ENCODE results near the gene HLCS.

DNA sequence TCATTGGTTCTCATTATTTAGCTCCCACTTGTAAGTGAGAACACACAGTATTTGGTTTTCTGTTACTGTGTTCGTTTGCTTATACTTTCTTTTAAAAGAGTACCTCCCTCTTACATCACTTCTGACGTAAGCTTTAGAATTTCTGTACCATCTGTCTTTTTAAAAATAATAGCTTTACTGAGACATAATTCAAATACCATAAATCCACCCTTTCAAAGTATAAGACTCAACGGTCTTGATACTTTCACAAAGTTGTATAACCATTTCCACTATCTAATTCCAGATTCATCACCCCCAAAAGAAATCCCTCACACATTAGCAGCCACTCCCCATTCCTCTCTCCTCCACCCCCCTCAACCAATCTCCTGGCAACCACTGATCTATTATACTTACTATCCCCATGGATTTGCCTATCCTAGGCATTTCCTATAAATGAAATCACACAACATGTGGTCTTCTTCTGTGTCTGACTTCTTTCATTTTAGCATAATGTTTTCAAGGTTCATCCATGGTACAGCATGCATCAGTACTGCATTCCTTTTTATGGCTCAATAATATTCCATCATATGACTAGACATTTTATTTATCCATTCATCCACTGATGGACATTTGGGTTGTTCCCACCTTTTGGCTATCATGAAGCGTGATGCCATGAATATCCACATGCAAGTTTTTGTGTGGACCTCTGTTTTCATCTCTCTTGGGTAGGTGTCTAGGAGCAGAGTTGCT lies 104.7 kb downstream of the HLCS start:
- TF ChIP-seq, protein P1, sequence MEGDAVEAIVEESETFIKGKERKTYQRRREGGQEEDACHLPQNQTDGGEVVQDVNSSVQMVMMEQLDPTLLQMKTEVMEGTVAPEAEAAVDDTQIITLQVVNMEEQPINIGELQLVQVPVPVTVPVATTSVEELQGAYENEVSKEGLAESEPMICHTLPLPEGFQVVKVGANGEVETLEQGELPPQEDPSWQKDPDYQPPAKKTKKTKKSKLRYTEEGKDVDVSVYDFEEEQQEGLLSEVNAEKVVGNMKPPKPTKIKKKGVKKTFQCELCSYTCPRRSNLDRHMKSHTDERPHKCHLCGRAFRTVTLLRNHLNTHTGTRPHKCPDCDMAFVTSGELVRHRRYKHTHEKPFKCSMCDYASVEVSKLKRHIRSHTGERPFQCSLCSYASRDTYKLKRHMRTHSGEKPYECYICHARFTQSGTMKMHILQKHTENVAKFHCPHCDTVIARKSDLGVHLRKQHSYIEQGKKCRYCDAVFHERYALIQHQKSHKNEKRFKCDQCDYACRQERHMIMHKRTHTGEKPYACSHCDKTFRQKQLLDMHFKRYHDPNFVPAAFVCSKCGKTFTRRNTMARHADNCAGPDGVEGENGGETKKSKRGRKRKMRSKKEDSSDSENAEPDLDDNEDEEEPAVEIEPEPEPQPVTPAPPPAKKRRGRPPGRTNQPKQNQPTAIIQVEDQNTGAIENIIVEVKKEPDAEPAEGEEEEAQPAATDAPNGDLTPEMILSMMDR (IDR thresholded peaks at IDR 0.05): no peak
- TF ChIP-seq EZH2 (IDR thresholded peaks at IDR 0.05): no peak
